HEK293 (cell line): Measurements from ENCODE around the gene RAD17.
A peak's percentile ranks its signal among the peaks of the same experiment; 100 is the strongest.

Experiments
- CTCF ChIA-PET: fragments of 350-600 bp; formaldehyde crosslinking; extraction: SDS; loops from one replicate; lab custom pipeline; 2021; ENCODE audit warnings: antibody characterized with exemption; lab: Yijun Ruan, JAX
- POLR2A ChIA-PET: fragments of 300-600 bp; formaldehyde crosslinking; extraction: SDS; loops from one replicate; lab custom pipeline; 2020; ENCODE audit warnings: antibody characterized with exemption, inconsistent platforms; lab: Yijun Ruan, JAX
- H3K27ac ChIP-seq: fragments of 200-500 bp; sonication (Bioruptor generic); 2 replicates; pipeline ENCODE4 v1.5.1; 2014; ENCODE audit warnings: low read depth, low read length, control low read depth, inconsistent platforms; ENCODE audit errors: extremely low read depth
- H3K36me3 ChIP-seq, 2 experiments: fragments of 200-500 bp in 1 of 2; sonication (Bioruptor generic) in 1 of 2; 1 replicate in 1 of 2; 2 replicates in 1 of 2; pipeline ENCODE4 v1.5.1; 2014 to 2017; ENCODE audit warnings: inconsistent platforms in 2 of 2, low read length in 2 of 2; ENCODE audit not compliant: control insufficient read depth in 2 of 2, insufficient read depth in 1 of 2
- H3K4me1 ChIP-seq: fragments of 200-500 bp; sonication (Bioruptor generic); 2 replicates; pipeline ENCODE4 v1.5.1; 2014; ENCODE audit warnings: mild to moderate bottlenecking, low read length, inconsistent platforms; ENCODE audit not compliant: control insufficient read depth, insufficient read depth
- H3K4me3 ChIP-seq: 2 replicates; pipeline ENCODE4 v1.5.1; 2011; ENCODE audit warnings: low read depth, mild to moderate bottlenecking, control low read depth, low read length, moderate library complexity
- H3K9me3 ChIP-seq: fragments of 200-500 bp; sonication (Bioruptor generic); 2 replicates; pipeline ENCODE4 v1.5.1; 2014; ENCODE audit warnings: low read depth, low read length, inconsistent platforms; ENCODE audit not compliant: control insufficient read depth, insufficient read depth
- GLIS1 ChIP-seq: fragments of 450-650 bp; formaldehyde crosslinking; IDR thresholded peaks from 2 replicates; pipeline ENCODE4 v1.5.1; 2016; ENCODE audit warnings: missing biosample characterization, missing genetic modification characterization
- HOXC10 ChIP-seq: sonication (generic); formaldehyde crosslinking; IDR thresholded peaks from 2 replicates; pipeline ENCODE4 v1.8.1; 2023; ENCODE audit warnings: mild to moderate bottlenecking, missing genetic modification reagents
- HOXD13 ChIP-seq: sonication (generic); formaldehyde crosslinking; IDR thresholded peaks from 2 replicates; pipeline ENCODE4 v1.8.0; 2022; ENCODE audit warnings: missing genetic modification reagents, borderline replicate concordance
- KLF10 ChIP-seq: fragments of 450-650 bp; IDR thresholded peaks from 2 replicates; pipeline ENCODE4 v1.5.1; 2018; ENCODE audit warnings: missing biosample characterization, mild to moderate bottlenecking, missing genetic modification characterization
- KLF16 ChIP-seq: fragments of 450-650 bp; formaldehyde crosslinking; IDR thresholded peaks from 2 replicates; pipeline ENCODE4 v1.5.1; 2017; ENCODE audit warnings: missing biosample characterization, missing genetic modification characterization
- KLF9 ChIP-seq: fragments of 450-650 bp; formaldehyde crosslinking; IDR thresholded peaks from 2 replicates; pipeline ENCODE4 v1.5.1; 2016; ENCODE audit warnings: missing biosample characterization, missing genetic modification characterization, low read depth
- YY1 ChIP-seq: fragments of 450-650 bp; formaldehyde crosslinking; IDR thresholded peaks from 2 replicates; pipeline ENCODE4 v1.5.1; 2018; ENCODE audit warnings: missing biosample characterization, missing genetic modification characterization
- ZBTB21 ChIP-seq: fragments of 450-650 bp; formaldehyde crosslinking; IDR thresholded peaks from 2 replicates; pipeline ENCODE4 v1.5.1; 2017; ENCODE audit warnings: missing biosample characterization, missing genetic modification characterization
- ZFHX2 ChIP-seq: fragments of 450-650 bp; formaldehyde crosslinking; conservative IDR thresholded peaks from 2 replicates; pipeline ENCODE4 v1.5.1; 2016; ENCODE audit warnings: missing biosample characterization, missing genetic modification characterization
- ZFP3 ChIP-seq: fragments of 450-650 bp; formaldehyde crosslinking; IDR thresholded peaks from 2 replicates; pipeline ENCODE4 v1.5.1; 2016; ENCODE audit warnings: low read depth, missing biosample characterization, missing genetic modification characterization
- ZNF114 ChIP-seq: fragments of 450-650 bp; formaldehyde crosslinking; IDR thresholded peaks from 2 replicates; pipeline ENCODE4 v1.5.0; 2017; ENCODE audit warnings: missing biosample characterization, missing genetic modification characterization
- ZNF239 ChIP-seq: fragments of 450-650 bp; formaldehyde crosslinking; IDR thresholded peaks from 2 replicates; pipeline ENCODE4 v1.5.1; 2016; ENCODE audit warnings: missing biosample characterization, missing genetic modification characterization
- ZNF335 ChIP-seq: fragments of 450-650 bp; formaldehyde crosslinking; conservative IDR thresholded peaks from 2 replicates; pipeline ENCODE4 v1.5.1; 2016; ENCODE audit warnings: missing biosample characterization, missing genetic modification characterization
- ZNF341 ChIP-seq: fragments of 450-650 bp; formaldehyde crosslinking; IDR thresholded peaks from 2 replicates; pipeline ENCODE4; 2016; ENCODE audit warnings: low read depth, missing biosample characterization, missing genetic modification characterization
- ZNF350 ChIP-seq: fragments of 450-650 bp; formaldehyde crosslinking; IDR thresholded peaks from 2 replicates; pipeline ENCODE4 v1.5.0; 2017; ENCODE audit warnings: missing biosample characterization, mild to moderate bottlenecking, missing genetic modification characterization
- ZNF514 ChIP-seq: fragments of 450-650 bp; formaldehyde crosslinking; IDR thresholded peaks from 2 replicates; pipeline ENCODE4 v1.5.1; 2016; ENCODE audit warnings: missing biosample characterization, missing genetic modification characterization
- ZNF548 ChIP-seq: fragments of 450-650 bp; formaldehyde crosslinking; IDR thresholded peaks from 2 replicates; pipeline ENCODE4 v1.5.1; 2016; ENCODE audit warnings: missing biosample characterization, missing genetic modification characterization
- ZNF600 ChIP-seq: fragments of 450-650 bp; formaldehyde crosslinking; IDR thresholded peaks from 2 replicates; pipeline ENCODE4 v1.5.1; 2016; ENCODE audit warnings: missing biosample characterization, missing genetic modification characterization
- ZNF76 ChIP-seq: fragments of 450-650 bp; formaldehyde crosslinking; IDR thresholded peaks from 2 replicates; pipeline ENCODE4; 2016; ENCODE audit warnings: low read depth, missing biosample characterization, missing genetic modification characterization, borderline replicate concordance
- ZNF830 ChIP-seq: fragments of 450-650 bp; IDR thresholded peaks from 2 replicates; pipeline ENCODE4 v1.5.0; 2018; ENCODE audit warnings: missing biosample characterization, missing genetic modification characterization, low read depth, mild to moderate bottlenecking, moderate library complexity
- TF ChIP-seq, protein P1 (sequence below): fragments of 450-650 bp; formaldehyde crosslinking; IDR thresholded peaks from 2 replicates; pipeline ENCODE4 v1.5.1; 2017; ENCODE audit warnings: missing biosample characterization, missing genetic modification characterization
- TF ChIP-seq, protein P2 (sequence below): fragments of 450-650 bp; formaldehyde crosslinking; IDR thresholded peaks from 2 replicates; pipeline ENCODE4 v1.5.1; 2016; ENCODE audit warnings: missing biosample characterization, missing genetic modification characterization
- TF ChIP-seq, protein P3 (sequence below): fragments of 450-650 bp; formaldehyde crosslinking; IDR thresholded peaks from 2 replicates; pipeline ENCODE4 v1.5.1; 2017; ENCODE audit warnings: missing biosample characterization, missing genetic modification characterization
- TF ChIP-seq, protein P4 (sequence below): fragments of 450-650 bp; formaldehyde crosslinking; IDR thresholded peaks from 2 replicates; pipeline ENCODE4 v1.5.1; 2017; ENCODE audit warnings: missing biosample characterization, missing genetic modification characterization
- TF ChIP-seq, protein P5 (sequence below): fragments of 450-650 bp; formaldehyde crosslinking; IDR thresholded peaks from 2 replicates; pipeline ENCODE4 v1.5.1; 2017; ENCODE audit warnings: missing biosample characterization, missing genetic modification characterization

RAD17 gene

DNA sequence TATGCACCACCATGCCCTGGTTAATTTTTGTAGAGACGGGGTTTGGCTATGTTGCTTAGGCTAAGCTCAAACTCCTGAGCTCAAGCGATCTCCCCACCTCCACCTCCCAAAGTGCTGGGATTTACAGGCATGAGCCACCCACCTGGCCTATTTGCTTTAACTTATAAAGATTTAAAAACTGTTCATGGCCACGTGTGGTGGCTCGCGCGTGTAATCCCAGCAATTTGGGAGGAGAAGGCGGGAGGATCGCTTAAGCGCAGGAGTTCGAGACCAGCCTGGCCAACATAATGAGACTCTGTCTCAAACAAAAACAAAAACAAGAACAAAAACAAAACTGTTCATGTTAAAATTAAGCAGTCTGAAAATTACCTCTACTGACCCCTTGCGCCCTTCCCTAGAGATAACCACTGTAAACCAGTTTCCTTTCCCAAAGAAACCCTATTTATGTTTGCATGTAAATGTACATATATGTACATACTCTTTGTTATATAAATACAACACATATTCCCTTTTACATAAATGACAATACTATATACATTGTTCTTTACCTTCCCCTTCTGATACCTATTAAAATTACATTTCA, 1.8 kb upstream of the RAD17 start (continued):
- TF ChIP-seq ZNF514 (tag by site-specific recombination) (no peak), ZFP3 (tag by site-specific recombination) (no peak), ZFHX2 (tag by site-specific recombination) (no peak), HOXC10 (CRISPR knock-in tag) (no peak), ZNF830 (no peak), KLF9 (tag by site-specific recombination) (no peak)
- TF ChIP-seq, protein P1, sequence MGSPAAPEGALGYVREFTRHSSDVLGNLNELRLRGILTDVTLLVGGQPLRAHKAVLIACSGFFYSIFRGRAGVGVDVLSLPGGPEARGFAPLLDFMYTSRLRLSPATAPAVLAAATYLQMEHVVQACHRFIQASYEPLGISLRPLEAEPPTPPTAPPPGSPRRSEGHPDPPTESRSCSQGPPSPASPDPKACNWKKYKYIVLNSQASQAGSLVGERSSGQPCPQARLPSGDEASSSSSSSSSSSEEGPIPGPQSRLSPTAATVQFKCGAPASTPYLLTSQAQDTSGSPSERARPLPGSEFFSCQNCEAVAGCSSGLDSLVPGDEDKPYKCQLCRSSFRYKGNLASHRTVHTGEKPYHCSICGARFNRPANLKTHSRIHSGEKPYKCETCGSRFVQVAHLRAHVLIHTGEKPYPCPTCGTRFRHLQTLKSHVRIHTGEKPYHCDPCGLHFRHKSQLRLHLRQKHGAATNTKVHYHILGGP: no peak

DNA sequence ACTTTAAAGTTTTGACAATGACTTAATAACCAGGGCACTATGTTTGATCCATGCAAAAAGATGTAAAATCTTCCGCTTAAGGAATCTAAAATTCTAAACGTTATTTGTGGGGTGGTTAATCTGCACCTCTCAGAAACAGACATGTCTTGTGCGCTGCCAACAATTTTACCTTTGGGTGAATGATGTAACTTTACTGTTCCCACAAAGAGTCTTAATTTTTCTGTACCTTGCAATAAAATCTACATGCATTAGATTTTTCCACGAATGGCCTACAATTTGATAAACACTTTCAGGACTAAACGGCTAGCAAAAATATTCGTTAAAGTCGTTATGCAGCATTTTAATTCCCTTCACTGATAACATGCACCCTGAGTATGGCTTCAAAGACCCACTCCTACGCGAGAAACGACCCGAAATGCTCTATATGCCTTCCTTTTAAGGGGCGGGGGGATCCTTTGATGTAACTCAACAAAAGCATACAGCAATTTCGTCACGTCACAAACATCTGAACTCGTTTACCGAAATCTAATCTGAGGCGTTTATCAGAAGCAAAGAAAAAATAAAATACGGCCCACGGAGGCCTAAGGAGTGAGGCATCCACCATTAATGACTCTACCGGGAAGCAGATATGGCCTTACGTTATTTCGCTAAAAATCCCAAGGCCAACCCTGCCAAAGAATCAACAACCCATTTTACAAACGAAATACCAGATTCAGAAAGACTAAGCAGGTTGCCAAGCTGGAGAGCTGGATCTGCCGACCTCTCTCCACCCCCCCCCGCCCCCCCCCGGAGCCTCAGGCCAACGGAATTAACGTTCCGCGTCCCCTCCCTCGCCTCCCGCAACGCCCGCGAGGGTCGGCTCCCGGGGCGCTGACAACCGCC, 919 bp upstream of the RAD17 start:
- H3K4me3 ChIP-seq: peak overlapping the region; percentile 66
- no peaks in the 10 kb centered on the region for H3K4me1 ChIP-seq
- POLR2A ChIA-PET: interaction anchor here (0.6 to 1.0 kb wide), 2 partner anchors 34 to 179 kb away, joined by 3 to 5 read pairs; partner anchors contain the start of gene CENPH
- peak overlapping the region; percentile 99 for H3K27ac ChIP-seq
- CTCF ChIA-PET: no interaction called here
- H3K36me3 ChIP-seq: peaks cover 24 to 32% of the 10 kb centered on the region in 2 experiments
- no peaks in the 10 kb centered on the region for H3K9me3 ChIP-seq
- TF ChIP-seq KLF16 (tag by site-specific recombination) (no peak), KLF10 (tag by site-specific recombination) (no peak), ZFHX2 (tag by site-specific recombination) (peak; percentile 31; the same call in 1 of the 2 replicates), ZNF114 (tag by site-specific recombination) (no peak), ZNF548 (no peak), ZNF239 (tag by site-specific recombination) (no peak), HOXD13 (CRISPR knock-in tag) (no peak), YY1 (peak; percentile 14; the same call in 1 of the 2 replicates), ZNF600 (tag by site-specific recombination) (0 out of 2 replicates have a peak, but pooled peaks have one; percentile 24), ZNF350 (tag by site-specific recombination) (no peak), ZNF335 (tag by site-specific recombination) (no peak), ZNF341 (tag by site-specific recombination) (peak; percentile 62), ZNF76 (tag by site-specific recombination) (peak; percentile 29; the same call in 1 of the 2 replicates), ZBTB21 (tag by site-specific recombination) (peak; percentile 12; the same call in 1 of the 2 replicates), GLIS1 (tag by site-specific recombination) (peak; percentile 97)
- TF ChIP-seq, protein P2, sequence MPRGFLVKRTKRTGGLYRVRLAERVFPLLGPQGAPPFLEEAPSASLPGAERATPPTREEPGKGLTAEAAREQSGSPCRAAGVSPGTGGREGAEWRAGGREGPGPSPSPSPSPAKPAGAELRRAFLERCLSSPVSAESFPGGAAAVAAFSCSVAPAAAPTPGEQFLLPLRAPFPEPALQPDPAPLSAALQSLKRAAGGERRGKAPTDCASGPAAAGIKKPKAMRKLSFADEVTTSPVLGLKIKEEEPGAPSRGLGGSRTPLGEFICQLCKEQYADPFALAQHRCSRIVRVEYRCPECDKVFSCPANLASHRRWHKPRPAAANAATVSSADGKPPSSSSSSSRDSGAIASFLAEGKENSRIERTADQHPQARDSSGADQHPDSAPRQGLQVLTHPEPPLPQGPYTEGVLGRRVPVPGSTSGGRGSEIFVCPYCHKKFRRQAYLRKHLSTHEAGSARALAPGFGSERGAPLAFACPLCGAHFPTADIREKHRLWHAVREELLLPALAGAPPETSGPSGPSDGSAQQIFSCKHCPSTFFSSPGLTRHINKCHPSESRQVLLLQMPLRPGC: no peak
- TF ChIP-seq, protein P3, sequence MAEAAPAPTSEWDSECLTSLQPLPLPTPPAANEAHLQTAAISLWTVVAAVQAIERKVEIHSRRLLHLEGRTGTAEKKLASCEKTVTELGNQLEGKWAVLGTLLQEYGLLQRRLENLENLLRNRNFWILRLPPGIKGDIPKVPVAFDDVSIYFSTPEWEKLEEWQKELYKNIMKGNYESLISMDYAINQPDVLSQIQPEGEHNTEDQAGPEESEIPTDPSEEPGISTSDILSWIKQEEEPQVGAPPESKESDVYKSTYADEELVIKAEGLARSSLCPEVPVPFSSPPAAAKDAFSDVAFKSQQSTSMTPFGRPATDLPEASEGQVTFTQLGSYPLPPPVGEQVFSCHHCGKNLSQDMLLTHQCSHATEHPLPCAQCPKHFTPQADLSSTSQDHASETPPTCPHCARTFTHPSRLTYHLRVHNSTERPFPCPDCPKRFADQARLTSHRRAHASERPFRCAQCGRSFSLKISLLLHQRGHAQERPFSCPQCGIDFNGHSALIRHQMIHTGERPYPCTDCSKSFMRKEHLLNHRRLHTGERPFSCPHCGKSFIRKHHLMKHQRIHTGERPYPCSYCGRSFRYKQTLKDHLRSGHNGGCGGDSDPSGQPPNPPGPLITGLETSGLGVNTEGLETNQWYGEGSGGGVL (tag by site-specific recombination): peak; percentile 75
- TF ChIP-seq, protein P4, sequence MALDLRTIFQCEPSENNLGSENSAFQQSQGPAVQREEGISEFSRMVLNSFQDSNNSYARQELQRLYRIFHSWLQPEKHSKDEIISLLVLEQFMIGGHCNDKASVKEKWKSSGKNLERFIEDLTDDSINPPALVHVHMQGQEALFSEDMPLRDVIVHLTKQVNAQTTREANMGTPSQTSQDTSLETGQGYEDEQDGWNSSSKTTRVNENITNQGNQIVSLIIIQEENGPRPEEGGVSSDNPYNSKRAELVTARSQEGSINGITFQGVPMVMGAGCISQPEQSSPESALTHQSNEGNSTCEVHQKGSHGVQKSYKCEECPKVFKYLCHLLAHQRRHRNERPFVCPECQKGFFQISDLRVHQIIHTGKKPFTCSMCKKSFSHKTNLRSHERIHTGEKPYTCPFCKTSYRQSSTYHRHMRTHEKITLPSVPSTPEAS: no peak
- TF ChIP-seq, protein P5, sequence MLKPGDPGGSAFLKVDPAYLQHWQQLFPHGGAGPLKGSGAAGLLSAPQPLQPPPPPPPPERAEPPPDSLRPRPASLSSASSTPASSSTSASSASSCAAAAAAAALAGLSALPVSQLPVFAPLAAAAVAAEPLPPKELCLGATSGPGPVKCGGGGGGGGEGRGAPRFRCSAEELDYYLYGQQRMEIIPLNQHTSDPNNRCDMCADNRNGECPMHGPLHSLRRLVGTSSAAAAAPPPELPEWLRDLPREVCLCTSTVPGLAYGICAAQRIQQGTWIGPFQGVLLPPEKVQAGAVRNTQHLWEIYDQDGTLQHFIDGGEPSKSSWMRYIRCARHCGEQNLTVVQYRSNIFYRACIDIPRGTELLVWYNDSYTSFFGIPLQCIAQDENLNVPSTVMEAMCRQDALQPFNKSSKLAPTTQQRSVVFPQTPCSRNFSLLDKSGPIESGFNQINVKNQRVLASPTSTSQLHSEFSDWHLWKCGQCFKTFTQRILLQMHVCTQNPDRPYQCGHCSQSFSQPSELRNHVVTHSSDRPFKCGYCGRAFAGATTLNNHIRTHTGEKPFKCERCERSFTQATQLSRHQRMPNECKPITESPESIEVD (tag by site-specific recombination): peak; percentile 11; the same call in 1 of the 2 replicates
